ENCODE measurements around the gene KRTAP5-7.
"Not testable (repeated sequence)": the region's sequence is repeated elsewhere in the genome, so short reads cannot be mapped to it uniquely, and the experiment has no call there.

KRTAP5-7 gene

DNA sequence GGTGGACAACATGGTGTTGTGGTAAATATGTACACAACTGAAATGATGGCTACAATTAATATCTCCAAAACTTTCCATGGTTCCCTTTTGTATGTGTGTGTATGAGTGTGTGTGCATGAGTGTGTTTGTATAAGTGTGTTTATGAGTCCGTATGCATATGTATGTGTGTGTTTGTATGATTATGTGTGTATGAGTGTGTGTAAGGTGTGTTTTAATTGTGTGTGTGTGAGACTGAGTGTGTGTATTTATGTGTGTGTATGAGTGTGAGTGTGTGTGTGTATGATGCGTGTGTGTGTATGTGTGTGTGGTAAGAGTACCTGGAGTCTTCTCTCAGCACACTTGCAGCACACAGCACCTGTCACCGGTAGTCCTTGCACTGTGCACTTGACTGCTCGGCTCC, 29.0 kb downstream of the KRTAP5-7 start:
- no peak for DNase-seq (ENCODE audit: low read depth in 4 of 4, low spot score in 1 of 4)

DNA sequence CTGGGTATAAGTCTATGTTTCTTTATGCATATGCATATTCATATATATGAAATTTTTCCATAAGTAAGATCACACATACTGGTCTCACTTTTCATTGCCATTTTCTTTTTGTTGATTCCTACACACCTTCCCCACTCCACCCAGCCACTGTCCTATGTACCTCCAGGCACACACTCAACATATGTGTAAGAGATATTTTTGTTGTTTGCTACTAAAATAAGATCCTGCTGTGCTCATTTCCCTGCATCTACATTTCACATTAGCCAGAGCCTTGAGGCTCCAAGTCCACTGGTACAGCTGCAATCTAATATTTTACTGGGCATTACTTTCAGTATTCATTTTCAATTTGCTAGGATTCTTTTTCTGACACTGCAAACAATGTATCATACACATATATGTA, 30.2 kb downstream of the KRTAP5-7 start:
- no peak for DNase-seq (ENCODE audit: low read depth in 4 of 4, low spot score in 1 of 4)

DNA sequence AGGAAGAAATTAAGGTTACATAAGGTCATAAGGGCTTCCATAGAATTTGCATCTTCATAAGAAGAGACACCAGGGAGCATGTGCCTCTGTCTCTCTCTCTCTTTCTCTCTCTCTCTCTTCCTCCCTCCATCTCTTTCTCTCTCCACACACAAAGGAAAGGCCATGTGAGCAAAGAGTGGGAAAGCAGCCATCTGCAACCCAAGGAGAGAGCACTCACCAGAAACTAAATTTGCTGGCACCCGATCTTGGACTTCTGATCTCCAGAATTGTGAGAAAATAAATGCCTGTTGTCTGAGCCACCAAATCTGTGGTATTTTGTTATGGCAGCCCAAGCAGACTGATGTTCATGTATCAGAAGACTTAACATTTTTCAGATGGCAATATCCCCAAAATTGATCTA, 31.9 kb downstream of the KRTAP5-7 start:
- DNase-seq (ENCODE audit: low read depth in 4 of 4, low spot score in 1 of 4): no peak

DNA sequence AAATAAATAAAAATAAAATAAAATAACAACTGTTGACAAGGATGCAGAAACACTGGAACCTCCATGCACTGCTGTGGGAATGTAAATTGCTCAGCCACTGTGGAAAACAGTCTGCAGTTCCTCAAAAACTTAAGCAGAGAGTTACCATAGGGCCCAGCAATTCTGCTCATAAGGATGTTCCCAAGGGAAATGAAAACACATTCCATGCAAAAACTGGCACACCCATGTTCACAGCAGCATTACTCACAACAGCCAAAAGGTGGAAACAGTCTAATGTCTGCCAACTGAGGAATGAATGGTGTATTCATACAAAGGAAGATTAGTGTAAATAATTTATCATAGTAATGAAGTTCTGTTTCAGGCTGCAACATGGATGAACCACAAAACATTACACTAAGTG, 35.1 kb downstream of the KRTAP5-7 start:
- DNase-seq (ENCODE audit: low read depth in 4 of 4, low spot score in 1 of 4): no peak

DNA sequence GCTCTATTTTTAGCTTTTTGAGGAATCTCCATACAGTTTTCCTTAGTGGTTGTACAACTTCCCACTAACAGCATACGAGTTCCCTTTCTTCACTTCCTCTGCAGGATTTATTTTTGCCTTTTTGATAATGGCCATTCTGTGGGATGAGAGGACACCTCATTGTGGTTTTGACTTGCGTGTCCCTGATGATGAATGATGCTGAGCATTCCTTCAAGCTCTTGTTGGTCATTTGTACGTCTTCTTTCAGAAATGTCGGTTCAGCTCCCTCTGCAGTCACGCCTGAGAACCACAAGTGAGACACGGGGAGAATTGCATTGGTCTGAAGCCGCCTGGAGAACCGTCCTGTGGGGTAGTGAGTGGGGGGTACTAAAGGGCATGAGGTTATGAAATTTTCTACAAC, 36.3 kb downstream of the KRTAP5-7 start:
- DNase-seq (ENCODE audit: low read depth in 4 of 4, low spot score in 1 of 4): no peak

DNA sequence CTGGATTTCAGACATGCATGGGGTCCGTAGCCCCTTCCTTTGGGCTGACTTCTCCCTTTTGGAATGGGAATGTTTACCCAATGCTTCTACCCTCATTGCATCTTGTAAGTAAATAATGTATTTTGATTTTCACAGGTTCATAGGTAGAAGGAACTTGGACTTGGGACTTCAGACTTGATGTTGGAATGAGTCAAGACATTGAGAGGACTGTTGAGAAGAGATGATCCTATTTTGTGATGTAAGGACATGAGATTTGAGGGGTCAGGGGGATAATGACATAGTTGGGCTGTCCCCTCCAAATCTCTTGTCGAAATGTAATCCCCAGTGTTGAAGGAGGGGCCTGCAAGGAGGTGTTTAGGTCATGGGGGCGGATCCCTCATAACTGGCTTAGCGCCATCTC, 37.4 kb downstream of the KRTAP5-7 start:
- no peak for DNase-seq (ENCODE audit: low read depth in 4 of 4, low spot score in 1 of 4)

DNA sequence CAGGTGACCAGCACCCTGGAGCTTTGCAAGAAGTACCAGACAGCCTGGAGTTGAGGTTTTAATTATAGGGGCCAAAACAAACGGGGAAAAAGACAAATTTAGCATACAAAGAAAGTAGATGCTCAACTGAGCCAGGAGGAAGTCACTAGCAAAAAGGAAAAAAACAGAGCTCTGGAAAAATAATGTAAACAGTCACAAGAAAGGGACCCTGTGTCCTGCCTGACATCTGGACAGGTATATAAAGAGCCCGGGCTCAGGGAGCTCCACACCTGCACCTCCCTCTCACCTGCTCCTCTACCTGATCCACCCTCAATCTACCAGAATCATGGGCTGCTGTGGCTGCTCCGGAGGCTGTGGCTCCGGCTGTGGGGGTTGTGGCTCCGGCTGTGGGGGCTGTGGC, 38.2 kb downstream of the KRTAP5-7 start, which contains the start of gene KRTAP5-10:
Gene KRTAP5-10 (plus strand): TSS at position 301 of the 400 bp plus-strand sequence. CDS start 25 bp downstream, at position 326.
- DNase-seq (ENCODE audit: low read depth in 4 of 4, low spot score in 1 of 4): no peak

DNA sequence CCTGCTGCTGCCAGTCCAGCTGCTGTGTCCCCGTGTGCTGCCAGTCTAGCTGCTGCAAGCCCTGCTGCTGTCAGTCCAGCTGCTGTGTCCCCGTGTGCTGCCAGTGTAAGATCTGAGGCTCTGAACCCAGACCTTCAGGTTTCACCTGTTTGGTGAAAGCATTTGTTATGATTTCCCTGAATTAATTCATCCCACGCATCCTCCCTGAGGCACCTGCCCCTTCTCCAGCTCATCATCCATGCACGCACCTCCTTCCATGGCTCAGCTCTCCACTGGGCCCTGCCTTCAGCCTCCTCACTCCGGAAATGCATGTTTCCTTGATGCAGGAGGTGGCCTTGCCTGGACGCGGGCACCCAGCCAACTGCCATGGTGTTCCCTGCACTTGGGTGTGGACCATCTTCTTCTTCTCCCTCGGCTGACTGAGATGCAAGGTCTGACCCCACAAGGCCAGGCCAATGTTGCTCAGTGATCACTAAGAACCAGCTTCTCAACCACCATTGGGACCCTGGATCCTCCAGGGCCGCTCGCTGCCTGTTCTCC, 39.1 kb downstream of the KRTAP5-7 start:
- no peak for DNase-seq (ENCODE audit: low read depth in 4 of 4, low spot score in 1 of 4)

DNA sequence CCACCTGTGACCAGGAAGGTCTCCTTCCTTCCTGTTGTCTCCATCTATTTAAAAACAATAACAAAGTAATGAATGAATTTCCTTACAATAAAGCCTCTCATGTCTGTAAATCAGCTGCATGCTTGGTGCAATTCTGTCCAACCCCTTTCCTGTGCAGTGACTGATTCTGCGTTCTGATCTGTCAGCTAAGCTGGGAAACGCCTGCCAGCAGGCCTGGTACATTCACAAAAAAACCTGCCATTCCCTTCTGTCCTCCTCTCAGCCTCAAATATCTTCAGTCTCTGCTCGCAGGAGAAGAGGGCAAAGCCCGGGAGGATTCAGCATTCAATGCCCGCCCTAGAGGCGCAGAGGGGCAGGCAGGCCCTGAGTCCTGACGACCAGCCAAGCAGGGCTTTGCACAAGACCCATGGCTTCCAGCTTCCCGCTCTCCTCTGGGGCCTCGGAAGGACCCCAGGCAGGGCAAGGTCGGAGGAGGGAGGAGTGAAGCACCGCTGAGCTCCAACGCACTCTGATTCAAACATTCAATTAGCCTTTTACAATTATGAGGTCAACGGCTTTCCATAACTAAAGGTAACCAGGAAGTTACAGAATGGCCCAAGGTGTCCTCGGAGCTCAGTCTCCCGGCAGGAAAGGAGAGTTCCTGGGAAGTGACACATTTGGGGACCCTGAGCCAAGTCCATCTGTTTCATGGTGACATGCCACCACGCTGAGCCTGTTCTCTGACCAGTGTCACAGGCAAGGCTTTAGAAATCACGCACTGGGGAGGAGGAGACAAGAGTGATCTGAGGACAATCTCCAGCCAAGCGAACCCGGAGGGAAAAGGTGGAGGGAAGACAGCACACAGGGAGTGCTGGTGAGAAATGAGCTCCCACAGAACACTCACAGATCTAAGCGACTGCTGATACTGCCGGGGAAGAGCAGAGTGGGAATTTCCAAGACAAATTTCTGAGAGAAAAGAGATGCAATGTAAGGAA, 39.8 kb downstream of the KRTAP5-7 start:
- DNase-seq (ENCODE audit: low read depth in 4 of 4, low spot score in 1 of 4): not testable (repeated sequence)

DNA sequence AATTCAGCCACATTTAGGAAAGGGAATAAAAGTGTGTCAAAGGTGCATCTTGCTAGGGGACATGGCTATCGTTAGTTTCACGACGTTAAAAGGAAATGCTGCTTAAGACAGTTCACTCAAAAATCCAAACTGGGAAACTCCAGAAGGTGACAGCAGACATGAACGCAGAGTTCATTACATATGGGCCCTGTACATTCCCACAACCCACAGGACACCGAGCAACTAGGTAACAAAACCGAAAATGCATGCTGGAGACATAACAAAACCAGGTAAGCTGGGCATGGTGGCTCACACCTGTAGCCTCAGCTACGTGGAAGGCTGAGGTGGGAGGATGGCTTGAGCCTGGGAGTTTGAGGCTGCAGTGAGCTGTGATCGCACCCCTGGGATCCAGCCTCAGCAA, 40.6 kb downstream of the KRTAP5-7 start:
- not testable (repeated sequence) for DNase-seq (ENCODE audit: low read depth in 4 of 4, low spot score in 1 of 4)

DNA sequence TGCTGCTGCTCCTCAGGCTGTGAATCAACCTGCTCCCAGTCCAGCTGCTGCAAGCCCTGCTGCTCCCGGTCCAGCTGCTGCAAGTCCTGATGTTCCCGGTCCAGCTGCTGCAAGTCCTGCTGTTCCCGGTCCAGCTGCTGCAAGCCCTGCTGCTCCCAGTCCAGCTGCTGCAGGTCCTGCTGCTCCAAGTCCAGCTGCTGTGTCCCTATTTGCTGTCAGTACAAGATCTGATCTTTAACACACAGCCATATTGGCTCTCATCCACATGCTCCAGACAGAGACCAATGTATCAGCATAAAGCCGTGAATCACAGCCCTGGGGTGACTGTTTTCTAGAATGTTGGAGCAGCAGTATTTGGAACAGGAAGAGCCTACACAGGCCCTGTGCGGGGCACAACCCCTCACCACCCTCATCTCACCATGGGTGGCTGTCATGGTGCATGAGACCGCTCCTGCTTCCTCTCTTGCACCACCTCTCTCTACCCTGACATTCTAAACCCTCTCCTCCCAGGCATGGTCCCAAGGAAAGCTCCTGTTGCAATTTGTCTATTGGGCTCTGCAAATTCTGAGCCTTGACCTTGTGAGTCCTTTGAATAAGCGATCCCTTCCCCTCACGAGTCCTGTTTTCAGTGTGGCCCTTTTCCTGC, 41.8 kb downstream of the KRTAP5-7 start:
- no peak for DNase-seq (ENCODE audit: low read depth in 4 of 4, low spot score in 1 of 4)

DNA sequence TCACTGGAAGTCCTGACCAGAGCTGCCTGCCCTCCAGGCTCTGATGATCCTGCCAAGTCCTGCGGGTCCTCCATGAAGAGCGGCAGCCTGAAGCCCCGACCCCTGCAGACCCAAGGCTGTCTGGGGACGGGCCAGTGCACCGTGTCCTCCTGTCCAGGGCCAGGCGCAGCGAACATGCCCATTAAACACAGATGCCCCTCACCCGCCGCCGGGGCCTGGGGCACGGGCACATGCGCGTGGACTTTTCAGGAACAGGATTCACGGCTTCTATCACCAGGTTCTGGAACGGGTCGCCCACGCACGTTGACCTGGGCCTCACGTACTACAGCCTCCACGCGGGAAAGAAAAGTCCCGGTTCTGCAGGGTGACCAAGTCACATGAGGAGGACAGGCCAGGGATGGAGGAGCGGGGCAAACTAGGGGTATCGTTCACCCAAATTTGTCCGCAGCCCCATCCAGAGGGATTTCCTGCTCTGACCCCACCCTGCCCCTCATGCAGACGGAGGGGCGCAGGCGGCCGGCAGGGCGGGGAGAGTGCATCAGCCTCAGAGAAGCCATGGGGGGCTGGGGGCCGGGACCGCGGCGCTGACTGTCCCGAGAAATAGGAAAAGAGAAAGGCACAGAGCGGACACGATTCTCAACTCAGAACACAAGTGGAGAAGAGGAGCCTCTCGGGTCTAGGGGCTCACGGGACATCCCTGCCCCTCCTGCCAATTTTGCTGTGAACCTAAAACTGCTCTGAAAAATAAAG, 44.2 kb downstream of the KRTAP5-7 start:
- DNase-seq (ENCODE audit: low read depth in 4 of 4, low spot score in 1 of 4): not testable (repeated sequence)

DNA sequence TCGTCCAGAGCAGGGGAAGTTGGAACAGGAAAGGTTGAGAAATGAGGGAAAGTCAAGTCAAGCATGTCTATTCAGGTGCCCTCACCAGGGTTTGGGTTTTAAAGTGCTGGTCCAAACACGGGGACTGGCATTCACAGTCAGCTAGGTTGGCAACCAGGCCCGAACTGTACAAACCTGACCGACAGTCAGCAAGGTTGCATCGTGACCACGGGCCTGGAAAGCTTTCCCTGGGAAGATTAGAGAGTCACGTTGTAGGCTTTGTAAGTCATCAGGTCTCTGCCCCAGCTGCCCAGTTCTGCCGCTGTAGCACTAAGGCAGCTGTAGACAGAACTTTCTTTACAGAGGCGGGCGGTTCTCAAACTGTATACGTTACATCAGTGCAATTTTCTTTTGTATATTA, 45.7 kb downstream of the KRTAP5-7 start:
- DNase-seq (ENCODE audit: low read depth in 4 of 4, low spot score in 1 of 4): no peak

DNA sequence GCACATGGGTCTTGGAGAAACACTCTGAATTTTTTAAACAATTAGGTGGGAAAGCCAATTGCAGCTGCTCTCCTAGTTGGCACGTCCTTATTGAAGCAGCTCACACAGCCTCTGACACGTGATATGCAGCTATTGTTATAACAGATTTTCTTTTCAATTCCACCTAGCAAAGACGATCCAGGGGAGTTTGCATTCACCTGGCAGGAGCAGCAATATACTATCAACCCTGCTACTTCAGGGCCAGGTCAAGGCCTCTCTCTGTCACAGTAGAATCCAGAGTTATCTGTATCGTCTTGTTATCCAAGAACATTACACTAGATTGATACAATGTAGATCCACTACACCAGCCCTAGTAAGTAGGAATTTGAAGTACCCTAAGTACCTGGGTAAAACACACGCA, 47.4 kb downstream of the KRTAP5-7 start:
- no peak for DNase-seq (ENCODE audit: low read depth in 4 of 4, low spot score in 1 of 4)

DNA sequence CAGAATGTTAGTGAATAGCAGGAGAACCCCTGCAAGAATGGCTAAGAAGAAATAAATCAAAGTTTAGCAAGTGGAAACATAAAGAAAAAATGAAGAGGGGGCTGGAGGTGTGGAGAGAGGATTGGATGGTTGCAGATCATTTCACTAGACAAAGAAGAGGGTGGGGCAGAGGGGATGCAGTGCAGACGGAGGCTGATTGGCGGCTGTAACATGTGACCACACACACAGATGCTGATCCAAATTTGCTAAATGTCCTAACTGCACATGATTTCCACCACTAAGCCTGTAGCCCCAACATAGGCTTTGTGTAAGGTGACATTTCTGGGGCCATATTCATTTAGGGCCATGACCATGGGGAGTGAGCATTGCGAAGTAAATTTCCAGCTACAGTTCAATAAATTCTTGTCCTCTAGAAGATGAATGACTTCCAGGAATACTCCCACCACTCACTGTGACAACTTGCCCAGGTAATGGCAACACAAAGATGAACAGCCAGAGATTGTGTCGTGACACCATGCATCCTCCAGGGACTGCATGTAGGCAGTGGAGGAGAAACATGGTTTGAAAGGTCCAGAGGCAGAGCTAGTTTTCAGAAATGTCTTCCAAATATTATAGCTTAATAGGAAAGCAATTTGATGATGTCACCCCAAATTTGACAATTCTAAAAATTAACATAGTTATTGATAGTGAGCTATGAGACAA, 48.8 kb downstream of the KRTAP5-7 start:
- no peak for DNase-seq (ENCODE audit: low read depth in 4 of 4, low spot score in 1 of 4)

DNA sequence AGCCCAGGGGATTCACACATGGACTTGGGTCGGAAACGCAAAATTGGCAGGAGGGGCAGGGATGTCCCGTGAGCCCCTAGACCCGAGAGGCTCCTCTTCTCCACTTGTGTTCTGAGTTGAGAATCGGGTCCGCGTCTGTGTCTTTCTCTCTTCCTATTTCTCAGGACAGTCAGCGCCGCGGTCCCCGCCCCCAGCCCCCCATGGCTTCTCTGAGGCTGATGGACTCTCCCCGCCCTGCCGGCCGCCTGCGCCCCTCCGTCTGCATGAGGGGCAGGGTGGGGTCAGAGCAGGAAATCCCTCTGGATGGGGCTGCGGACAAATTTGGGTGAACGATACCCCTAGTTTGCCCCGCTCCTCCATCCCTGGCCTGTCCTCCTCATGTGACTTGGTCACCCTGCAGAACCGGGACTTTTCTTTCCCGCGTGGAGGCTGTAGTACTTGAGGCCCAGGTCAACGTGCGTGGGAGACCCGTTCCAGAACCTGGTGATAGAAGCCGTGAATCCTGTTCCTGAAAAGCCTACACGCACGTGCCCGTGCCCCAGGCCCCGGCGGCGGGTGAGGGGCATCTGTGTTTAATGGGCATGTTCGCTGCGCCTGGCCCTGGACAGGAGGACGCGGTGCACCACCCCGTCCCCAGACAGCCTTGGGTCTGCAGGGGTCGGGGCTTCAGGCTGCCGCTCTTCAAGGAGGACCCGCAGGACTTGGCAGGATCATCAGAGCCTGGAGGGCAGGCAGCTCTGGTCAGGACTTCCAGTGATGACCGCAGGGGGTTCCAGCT, 49.8 kb downstream of the KRTAP5-7 start:
- not testable (repeated sequence) for DNase-seq (ENCODE audit: low read depth in 4 of 4, low spot score in 1 of 4)

DNA sequence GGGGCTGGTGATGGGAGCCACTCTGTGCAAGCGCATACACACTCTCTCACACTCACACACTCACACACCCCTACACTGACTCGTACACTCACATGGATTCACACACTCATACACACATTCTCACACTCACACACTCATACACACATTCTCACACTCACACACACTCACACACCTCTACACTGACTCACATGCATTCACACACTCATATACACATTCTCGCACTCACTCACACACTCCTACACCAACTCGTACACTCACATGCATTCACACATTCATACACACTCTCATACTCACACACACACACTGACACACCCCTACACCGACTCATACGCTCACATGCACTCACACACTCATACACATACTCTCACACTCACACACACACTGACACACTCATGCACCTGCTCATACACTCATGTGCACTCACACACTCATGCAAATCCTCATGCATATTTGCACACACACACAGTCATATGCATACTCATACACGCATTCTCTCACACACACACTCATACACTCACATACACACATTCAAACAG, 50.5 kb downstream of the KRTAP5-7 start:
- no peak for DNase-seq (ENCODE audit: low read depth in 4 of 4, low spot score in 1 of 4)

Data from stimulated activated CD4-positive, alpha-beta T cell treated with anti-CD3 and anti-CD28 coated beads, Interleukin-1b, Interleukin-23, amount 100 ng/mL, for 24 hours (primary cell).